Ecto neural progenitor cell (in vitro differentiated cells): ENCODE data around the gene THSD4.

Experiments
- DNase-seq: peaks from one replicate; pipeline ENCODE4 v3.0.0-alpha.2; 2018; ENCODE audit warnings: low spot score

Gene THSD4

DNA sequence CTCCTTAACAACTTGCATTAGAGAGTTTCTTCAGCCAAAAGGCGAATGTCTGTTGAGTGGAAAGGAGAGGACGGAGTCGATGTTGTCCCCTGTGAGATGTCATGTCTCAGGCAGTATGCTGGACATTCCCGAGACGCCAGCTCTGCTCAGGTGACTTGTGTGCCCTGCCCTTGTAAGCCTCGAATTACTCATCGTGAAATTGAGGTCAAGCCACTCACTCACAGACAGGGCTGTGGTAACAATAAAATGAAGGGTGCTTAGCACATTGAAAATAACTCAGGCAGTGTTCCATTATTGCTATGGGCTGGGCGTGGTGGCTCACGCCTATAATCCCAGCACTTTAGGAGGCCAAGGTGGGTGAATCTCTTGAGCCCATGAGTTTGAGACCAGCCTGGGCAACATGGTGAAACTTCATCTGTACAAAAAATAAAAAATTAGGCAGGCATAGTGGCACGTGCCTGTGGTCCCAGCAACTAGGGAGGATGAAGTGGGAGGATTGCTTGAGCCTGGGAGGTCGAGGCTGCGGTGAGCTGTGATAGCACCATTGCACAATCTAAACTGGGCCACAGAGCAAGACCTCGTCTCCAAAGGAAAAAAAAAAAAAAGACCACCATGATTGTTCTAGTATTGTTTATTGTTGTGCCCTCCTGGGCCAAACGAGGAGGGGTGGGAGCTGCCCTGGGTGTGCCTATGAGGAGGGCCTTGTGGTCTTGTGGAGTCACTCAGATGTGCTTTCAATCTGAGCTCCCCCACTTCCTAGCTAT is 214.4 kb downstream of the THSD4 start:
- no peak for DNase-seq

GRCh38 chr15:71330638-71331162 is 215.4 kb downstream of the THSD4 start:
- DNase-seq = no peak

DNA sequence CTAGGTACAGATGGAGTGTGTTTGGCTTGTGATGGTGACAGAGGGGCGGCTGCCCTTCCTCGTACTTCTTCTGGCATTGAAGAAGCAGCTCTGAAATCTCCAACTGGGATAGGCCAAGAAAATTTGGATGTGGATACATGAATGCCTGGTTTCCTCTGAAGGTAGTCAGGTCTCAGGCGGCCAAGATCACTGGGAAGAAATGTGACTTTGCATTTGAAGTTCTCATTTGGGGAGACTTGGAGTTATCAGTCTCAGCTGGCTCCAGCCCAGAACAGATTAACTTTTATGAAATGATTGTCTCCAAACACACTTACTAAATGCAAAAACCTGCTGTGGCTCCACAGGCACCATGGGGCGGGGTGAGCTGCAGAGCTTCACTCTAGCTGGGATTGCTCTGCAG is 215.9 kb downstream of the THSD4 start:
- no peak for DNase-seq

DNA sequence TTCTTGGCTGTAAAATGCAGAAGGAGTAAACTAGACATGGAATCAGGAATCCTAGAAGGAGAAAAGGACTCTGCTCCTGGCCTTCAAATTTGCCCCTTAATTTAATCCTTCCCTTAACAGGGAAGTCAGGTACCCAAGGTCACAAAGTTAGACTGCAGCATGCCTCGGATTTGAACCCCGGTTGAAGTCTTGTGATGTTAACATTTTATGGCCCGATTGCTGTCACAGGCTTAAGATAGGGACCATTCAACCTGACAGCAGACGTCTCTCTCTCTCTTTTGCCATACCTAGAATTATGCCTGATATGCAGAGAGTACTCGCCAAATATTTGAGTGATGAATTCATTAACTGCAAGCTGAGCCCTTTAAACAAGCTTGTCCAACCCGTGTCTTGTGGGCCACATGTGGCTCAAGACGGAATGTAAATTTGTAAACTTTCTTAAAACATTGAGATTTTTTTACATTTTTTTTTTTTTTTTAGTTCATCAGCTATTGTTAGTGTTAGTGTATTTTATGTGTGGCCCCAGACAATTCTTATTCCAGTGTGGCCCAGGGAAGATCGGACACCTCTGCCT is 217.2 kb downstream of the THSD4 start:
- DNase-seq = no peak

GRCh38 chr15:71333136-71333700 is 217.9 kb downstream of the THSD4 start:
- DNase-seq = no peak

- DNase-seq = no peak
Measured at GRCh38 chr15:71333839-71334238, 218.6 kb downstream of the THSD4 start.

DNA sequence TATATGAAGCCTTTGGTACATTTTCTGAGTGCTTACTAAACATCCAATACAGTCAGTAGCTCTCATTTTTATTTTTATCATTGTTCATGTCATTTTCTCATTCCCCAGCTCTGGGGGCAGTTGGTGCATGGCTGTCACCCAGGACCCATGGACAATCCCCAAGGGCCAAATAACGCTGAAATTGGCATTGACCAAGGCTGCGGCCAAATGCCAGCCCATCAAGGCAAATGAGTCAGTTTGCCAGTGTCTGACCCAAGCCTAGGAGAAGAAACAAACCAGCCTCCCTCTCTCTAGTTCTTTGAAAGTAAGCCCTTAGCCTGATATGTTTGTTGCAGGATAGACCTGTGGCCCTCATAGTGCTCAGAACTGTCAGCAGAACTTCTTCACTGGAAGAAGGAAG is 219.2 kb downstream of the THSD4 start:
- no peak for DNase-seq

DNA sequence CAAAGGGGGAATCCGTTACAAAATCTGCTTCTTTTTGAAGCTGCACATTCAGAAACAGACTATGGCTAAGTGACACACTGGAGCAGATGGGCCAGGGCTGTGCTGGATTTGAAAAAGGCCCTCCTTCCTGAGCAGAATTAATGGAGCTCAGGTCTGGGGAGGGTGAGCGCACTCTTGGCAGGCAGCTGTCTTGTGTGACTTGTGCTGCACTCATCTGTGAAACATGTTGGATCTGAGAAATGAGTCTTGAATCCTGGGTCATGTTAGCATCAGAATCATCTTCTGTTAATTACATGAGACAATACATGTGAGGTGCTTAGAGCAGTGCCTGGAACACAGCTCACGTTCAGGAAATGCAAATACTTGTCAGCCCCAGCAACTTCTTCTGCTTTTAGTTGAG is 219.6 kb downstream of the THSD4 start:
- DNase-seq = no peak

GRCh38 chr15:71335591-71335990 is 220.3 kb downstream of the THSD4 start:
- DNase-seq = no peak

GRCh38 chr15:71336671-71337070 is 221.4 kb downstream of the THSD4 start:
- DNase-seq = no peak

DNA sequence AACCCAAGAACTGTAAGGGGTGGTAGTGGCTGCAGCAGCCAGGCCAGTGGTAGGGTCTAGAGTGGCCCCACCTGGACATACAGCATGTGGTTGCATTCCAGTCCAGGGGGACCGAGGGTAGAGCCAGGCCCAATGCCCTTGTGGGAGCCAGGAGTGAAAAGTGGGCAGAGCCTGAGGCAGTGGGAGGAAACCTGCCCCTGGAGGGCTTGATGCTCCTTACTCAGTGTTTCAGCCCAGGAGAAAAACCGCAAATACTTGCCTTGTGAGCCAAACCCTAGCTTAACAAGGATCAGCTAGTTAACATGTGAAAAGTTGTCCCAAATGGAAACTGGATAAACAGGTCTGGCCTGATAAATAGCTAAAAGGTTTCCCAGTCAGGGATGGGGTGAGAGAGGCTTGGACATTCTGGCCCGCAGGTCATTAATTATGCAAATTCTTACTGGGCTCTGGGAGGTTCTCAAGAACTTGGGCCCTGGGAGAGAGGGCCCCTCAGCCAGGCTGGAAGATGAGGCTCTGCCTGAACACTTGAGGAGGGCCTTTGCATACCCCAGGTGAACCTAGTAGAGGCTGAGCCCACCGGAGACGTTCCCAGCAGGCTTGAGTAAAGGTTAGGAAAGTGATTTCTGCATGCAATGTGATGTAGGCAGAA is 222.1 kb downstream of the THSD4 start:
- no peak for DNase-seq

GRCh38 chr15:71338265-71338664 is 223.0 kb downstream of the THSD4 start:
- DNase-seq = no peak

DNA sequence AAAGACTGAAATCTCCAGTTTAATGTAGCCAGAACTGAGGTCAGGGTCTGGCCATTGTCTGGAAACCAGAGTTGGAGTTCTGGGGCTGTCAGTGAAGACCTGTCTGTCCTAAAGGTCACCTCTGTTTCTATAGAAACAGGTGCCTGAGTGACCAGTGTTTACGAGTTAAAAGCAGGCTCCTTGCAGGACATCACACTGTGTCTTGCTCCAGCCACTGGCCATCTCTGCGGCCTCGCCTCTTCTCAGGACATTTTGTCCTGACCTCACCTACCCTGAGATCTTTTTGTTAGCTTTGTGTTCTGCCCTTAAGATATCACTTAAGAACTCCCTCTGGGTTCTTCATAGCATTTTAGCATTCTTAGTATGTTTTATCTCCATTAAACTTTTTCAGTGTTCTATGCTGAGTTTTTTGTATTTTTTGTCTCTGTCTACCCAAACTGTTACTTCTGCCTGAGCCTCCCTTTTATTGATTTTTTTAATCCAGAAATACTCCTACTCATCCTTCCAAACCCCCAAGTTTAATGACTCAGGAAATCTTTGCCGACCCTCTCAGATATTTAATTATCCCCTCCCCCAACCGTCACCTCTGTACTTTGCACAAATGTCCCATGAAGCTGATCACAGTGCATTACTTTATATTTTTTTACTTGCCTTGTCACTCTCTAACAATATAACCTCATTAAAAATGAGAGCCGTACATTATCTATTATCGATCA is 223.7 kb downstream of the THSD4 start:
- DNase-seq = no peak

- no peak for DNase-seq
Measured at GRCh38 chr15:71341811-71342550, 226.7 kb downstream of the THSD4 start.

GRCh38 chr15:71342658-71343057 is 227.4 kb downstream of the THSD4 start:
- DNase-seq = no peak

- DNase-seq = no peak
Measured at GRCh38 chr15:71344316-71344715, 229.0 kb downstream of the THSD4 start.

GRCh38 chr15:71345186-71345585 is 229.9 kb downstream of the THSD4 start:
- DNase-seq = no peak

- no peak for DNase-seq
Measured at GRCh38 chr15:71346464-71346863, 231.2 kb downstream of the THSD4 start.

- DNase-seq = no peak
Measured at GRCh38 chr15:71348597-71348996, 233.3 kb downstream of the THSD4 start.

DNA sequence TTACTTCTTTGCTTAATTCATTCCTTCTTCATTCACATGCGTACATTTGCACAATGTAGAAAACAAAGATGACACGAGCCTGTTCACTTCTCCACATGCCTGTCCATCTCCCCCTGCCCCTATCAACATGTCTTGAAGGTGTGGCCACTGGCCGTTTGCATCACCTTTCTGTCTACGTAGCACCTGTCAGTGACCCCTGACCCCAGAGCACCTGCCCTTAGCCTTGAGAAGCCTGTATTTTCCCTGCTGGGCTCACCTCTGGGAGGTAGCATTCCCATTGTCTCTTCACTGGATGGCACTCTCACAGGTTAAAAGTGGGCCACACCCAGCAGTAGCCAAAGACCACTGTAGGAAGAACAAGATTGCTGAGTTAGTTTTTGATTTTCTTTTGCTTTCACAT is 234.1 kb downstream of the THSD4 start:
- DNase-seq = no peak

DNA sequence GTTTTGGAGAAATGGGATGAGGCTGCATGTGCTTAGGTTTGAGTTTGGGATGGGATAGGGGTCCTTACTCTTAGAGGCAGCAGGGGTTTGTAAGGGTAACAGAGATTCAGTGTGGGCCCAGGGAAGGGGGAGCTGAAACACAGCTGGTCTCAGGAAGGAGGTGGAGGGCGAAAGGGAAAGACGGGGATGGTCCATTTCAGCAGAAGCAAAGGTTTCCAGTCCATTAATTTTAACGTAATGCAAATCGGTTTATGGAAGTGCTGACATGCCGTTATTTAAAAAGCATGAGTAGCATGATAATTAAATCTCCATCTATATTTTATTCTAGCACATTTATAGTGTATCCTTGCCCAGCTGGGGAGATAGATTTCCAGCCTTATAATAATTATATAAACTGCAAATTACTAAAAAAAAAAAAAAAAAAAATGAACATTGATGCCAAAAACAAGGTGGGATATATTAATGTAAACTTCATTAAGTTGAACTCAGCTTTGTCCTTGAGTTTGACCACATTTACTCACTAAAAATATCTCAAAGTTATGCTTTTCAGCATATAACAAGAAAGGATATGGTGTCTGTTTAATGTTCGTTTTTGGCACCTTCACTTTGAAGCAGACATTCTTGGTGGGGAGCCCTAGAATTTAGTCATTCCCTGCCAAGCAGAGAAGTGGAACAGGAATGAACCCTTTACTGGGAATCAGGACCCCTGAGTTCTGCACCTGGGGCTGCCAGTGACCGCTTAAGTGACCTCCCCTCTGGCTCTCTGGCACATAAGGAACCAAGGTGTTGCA is 234.7 kb downstream of the THSD4 start:
- no peak for DNase-seq
